Stimulated activated CD4-positive, alpha-beta T cell treated with anti-CD3 and anti-CD28 coated beads, Interleukin-4, amount 100 ng/mL, for 4 hours (primary cell): ENCODE measurements around the gene COMMD6.
A peak's percentile ranks its signal among the peaks of the same experiment; 100 is the strongest.

Experiments used
- DNase-seq, 2 experiments: peaks; one replicate each; pipeline ENCODE4 v3.0.0-alpha.2; 2020

COMMD6 gene

DNA sequence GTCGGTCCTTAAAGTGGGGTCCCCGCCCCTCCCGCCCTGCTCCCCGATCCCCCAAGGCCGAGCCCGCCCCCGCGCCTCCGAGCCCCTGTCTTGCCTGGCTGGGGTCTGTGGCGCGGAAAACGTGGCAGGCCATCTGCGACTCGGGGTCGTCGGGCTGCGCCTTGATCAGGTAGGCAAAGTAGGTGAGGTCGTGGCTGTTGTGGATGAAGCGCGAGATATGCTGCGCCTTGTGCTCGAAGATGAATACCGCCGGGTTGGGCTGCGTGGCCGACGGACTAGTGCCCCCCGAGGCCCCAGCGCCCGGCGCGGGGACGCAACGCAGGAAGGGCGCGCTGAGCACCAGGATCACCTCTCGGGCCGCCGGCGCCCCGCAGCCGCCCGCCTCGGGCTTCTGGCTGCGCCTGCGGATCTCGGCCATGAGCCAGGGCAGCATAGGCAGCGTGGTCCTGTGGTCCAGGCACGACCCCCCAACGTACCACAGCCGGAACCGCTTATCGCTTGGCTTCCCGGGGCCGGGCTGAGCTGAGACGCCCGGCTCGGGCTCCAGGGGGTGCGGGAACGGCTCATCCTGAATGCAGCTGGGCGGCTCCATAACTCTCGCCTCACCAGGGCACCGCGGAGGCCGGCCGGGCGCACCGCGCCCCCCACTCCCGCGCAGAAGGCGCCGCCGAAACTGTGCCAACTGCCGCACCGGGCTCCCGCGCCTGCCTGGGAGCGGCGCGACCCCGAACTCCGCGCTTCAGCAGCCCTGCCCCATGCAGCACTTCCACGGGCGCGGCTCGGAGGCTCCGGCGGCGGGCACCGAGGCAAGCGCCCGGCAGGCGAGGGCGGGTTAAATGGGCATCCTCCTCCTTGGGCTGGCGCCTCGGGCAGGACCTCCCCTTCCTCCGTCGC, 56.2 kb downstream of the COMMD6 start:
- DNase-seq: peak; percentile 2 to 15

DNA sequence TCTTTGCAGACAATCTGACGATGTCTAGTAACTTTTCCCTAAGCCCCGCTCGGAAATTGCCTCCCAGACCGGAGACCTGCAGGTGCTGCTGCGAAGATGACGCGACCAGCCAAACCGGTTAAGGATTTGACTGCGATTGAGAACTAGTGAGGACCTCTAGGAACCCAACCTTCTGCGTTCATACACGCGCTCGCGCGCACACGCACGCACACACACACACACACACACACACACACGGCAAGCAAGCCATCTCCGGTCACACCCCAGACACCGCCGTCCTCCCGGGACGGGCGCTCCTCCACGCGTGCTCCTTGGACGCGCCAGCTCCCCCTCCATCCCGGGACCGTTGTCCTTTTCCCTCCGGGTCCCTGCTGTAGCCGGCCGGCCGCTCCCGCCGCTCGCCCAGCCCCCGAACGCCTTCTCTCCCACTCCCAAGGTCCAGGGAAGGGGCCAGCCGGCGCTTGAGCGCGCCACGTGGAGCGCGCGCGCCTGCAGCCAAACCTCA, 56.9 kb downstream of the COMMD6 start:
- DNase-seq: peak in 1 of 2 experiments; percentile 11

DNA sequence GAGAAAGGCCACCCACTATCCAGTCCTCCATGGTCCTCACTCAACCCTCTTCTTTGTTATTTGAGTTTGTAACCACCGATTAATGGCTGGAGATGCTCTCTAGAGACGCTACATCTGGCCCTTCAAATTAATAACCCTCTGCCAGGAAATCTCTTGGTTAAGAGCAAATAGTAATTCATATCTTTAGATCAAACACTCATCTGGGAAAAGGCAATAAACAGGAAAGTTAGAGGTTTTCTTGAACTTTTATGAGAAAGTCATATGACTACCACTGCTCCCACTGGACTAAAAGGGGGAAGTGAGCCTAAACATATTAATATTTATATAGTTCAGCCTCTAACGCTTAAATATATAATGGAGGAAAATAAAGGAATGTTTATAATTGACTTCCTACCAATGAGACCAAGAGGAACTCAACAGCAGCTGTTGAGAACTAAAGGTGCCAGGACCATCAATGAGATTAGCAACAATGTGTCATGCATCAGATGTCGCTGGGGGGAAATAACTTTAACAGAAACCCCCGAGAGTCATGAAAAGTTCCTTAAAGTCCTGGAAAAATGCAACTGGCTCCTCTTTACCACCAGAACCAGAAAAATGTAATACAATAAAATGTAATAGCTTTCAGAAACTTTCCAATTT, 58.4 kb downstream of the COMMD6 start:
- DNase-seq: no peak

DNA sequence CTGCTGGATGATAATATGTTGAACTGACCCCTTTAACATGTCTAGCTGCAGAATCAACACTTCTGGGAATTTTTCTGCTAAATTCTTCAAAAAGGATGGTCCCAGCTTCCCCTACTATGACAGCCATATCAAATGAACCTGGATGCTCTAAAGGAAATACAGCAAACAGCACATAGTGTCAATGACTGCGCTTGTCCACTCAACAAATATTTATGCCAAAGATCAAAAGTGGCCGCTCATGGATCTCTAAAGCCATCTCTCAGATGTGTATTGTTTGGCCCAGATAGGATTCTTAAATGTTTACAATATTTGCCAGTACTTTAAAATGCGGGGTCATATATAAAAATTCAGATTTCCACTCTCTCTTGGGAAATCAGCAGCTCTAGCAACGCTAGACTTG, 59.0 kb downstream of the COMMD6 start:
- DNase-seq: no peak
